HepG2 (cell line): ENCODE measurements around the gene RSPH4A. TPM values are rescaled to one million over a fixed set of nuclear protein-coding genes. Genes with fewer than 3 reads are reported as not detected.

ENCODE experiments used
- ATAC-seq: fragments of 200-7000 bp; cut with Tn5 transposase; 3 replicates; pipeline ENCODE4 v1.9.1; 2020; ENCODE audit warnings: mild to moderate bottlenecking, moderate library complexity
- BruUV-seq: library from RNA; stranded (reverse); fragments of 400-500 nt; replicated peaks from 2 replicates; lab custom pipeline; 2021; lab: Mats Ljungman, UMichigan
- CTCF ChIA-PET: fragments of 300-600 bp; formaldehyde crosslinking; extraction: SDS; loops from one replicate; lab custom pipeline; 2021; ENCODE audit warnings: low total read pairs, inconsistent platforms, low intra/inter-chr PET ratio; lab: Yijun Ruan, JAX
- POLR2A ChIA-PET: fragments of 350-600 bp; sonication (Branson Sonifier 250); formaldehyde crosslinking; loops from one replicate; lab custom pipeline; 2020; ENCODE audit warnings: antibody characterized with exemption, inconsistent platforms; lab: Yijun Ruan, JAX
- DNase-seq: peaks from one replicate; pipeline ENCODE4 v3.0.0-alpha.2; 2015; ENCODE audit warnings: low spot score
- FAIRE-seq: peaks from 3 replicates; lab custom pipeline; 2011; peaks lifted over from hg19 to GRCh38; lab: Jason Lieb, UNC
- H2AFZ ChIP-seq: one replicate; pipeline ENCODE4 v1.6.1; 2011; ENCODE audit warnings: low read length, inconsistent platforms
- H3K27ac ChIP-seq: fragments of 300-600 bp; 3 replicates; pipeline ENCODE4 v1.8.0; 2011; ENCODE audit warnings: mixed run types, mild to moderate bottlenecking, mixed read lengths, low read length, inconsistent platforms; ENCODE audit not compliant: insufficient read depth; ENCODE audit errors: extremely low read length
- H3K27me3 ChIP-seq, 2 experiments: fragments of 200-600 bp in 1 of 2; 2 replicates in 1 of 2; 3 replicates in 1 of 2; pipeline versions ENCODE4 v1.6.0 to v1.8.0; 2011; ENCODE audit warnings: low read length in 2 of 2, mild to moderate bottlenecking in 2 of 2, moderate library complexity in 2 of 2, inconsistent platforms in 1 of 2; ENCODE audit not compliant: insufficient read depth in 2 of 2, control insufficient read depth in 1 of 2
- H3K36me3 ChIP-seq, 2 experiments: fragments of 200-600 bp in 1 of 2; replicated peaks in 1 of 2; 2 replicates in 1 of 2; 3 replicates in 1 of 2; pipeline versions ENCODE4 v1.5.1 to v1.8.0; 2011; ENCODE audit warnings: low read length in 2 of 2, inconsistent platforms in 1 of 2; ENCODE audit not compliant: insufficient read depth in 2 of 2, control insufficient read depth in 1 of 2
- H3K4me1 ChIP-seq: 2 replicates; pipeline ENCODE4 v1.5.1; 2012; ENCODE audit warnings: low read length, inconsistent platforms; ENCODE audit not compliant: insufficient read depth
- H3K4me2 ChIP-seq: 2 replicates; pipeline ENCODE4 v1.6.0; 2011; ENCODE audit warnings: low read depth, low read length, inconsistent platforms
- H3K4me3 ChIP-seq, 3 experiments: fragments of 200-600 bp in 1 of 3; sonication (generic), shearing (Covaris generic) in 1 of 3; replicated peaks in 1 of 3; 2 replicates each; pipeline ENCODE4 v1.5.1; 2011 to 2016; ENCODE audit warnings: low read length in 3 of 3, inconsistent platforms in 2 of 3, low read depth in 2 of 3, mild to moderate bottlenecking in 2 of 3, control low read depth in 1 of 3, mixed read lengths in 1 of 3; ENCODE audit not compliant: insufficient read depth in 1 of 3
- H3K79me2 ChIP-seq: one replicate; pipeline ENCODE4 v1.6.1; 2011; ENCODE audit warnings: low read length, inconsistent platforms; ENCODE audit not compliant: insufficient read depth
- H3K9ac ChIP-seq: 2 replicates; pipeline ENCODE4 v1.6.0; 2011; ENCODE audit warnings: mild to moderate bottlenecking, low read depth, low read length, inconsistent platforms; ENCODE audit not compliant: insufficient read depth
- H3K9me3 ChIP-seq: 2 replicates; pipeline ENCODE4 v1.5.1; 2012; ENCODE audit warnings: mild to moderate bottlenecking, low read length
- H4K20me1 ChIP-seq: 2 replicates; pipeline ENCODE4 v1.6.0; 2011; ENCODE audit warnings: inconsistent platforms, mild to moderate bottlenecking, low read length, moderate library complexity; ENCODE audit not compliant: insufficient read depth
- ARNT2 ChIP-seq: sonication (generic); formaldehyde crosslinking; IDR thresholded peaks from 2 replicates; pipeline ENCODE4 v1.8.0; 2022; ENCODE audit warnings: mild to moderate bottlenecking, low read depth, missing genetic modification reagents, moderate library complexity
- GATAD2A ChIP-seq: IDR thresholded peaks from 2 replicates; pipeline ENCODE4 v1.6.1; 2016
- GPN1 ChIP-seq: sonication (generic); formaldehyde crosslinking; IDR thresholded peaks from 2 replicates; pipeline ENCODE4 v1.5.1; 2020; ENCODE audit warnings: missing genetic modification reagents, borderline replicate concordance
- KAT2B ChIP-seq: fragments of 150-350 bp; IDR thresholded peaks from 2 replicates; pipeline ENCODE4 v1.6.1; 2014; ENCODE audit warnings: low read depth, low read length, borderline replicate concordance
- KDM4B ChIP-seq: sonication (generic); formaldehyde crosslinking; IDR thresholded peaks from 2 replicates; pipeline ENCODE4 v1.4.0; 2020; ENCODE audit warnings: missing genetic modification reagents
- MATR3 ChIP-seq: sonication (generic); formaldehyde crosslinking; IDR thresholded peaks from 2 replicates; pipeline ENCODE4 v1.4.0; 2020; ENCODE audit warnings: missing genetic modification reagents
- RFXAP ChIP-seq: sonication (generic); formaldehyde crosslinking; IDR thresholded peaks from 2 replicates; pipeline ENCODE4 v1.4.0; 2020; ENCODE audit warnings: missing genetic modification reagents, borderline replicate concordance
- THAP8 ChIP-seq: sonication (generic); formaldehyde crosslinking; IDR thresholded peaks from 2 replicates; pipeline ENCODE4 v1.5.1; 2020; ENCODE audit warnings: missing genetic modification reagents, mild to moderate bottlenecking, borderline replicate concordance
- TRAFD1 ChIP-seq: sonication (generic); formaldehyde crosslinking; IDR thresholded peaks from 2 replicates; pipeline ENCODE4 v1.5.1; 2020; ENCODE audit warnings: missing genetic modification reagents, mild to moderate bottlenecking, borderline replicate concordance
- XBP1 ChIP-seq: sonication (generic); formaldehyde crosslinking; IDR thresholded peaks from 2 replicates; pipeline ENCODE4 v1.5.0; 2020; ENCODE audit warnings: missing genetic modification reagents
- ZBTB33 ChIP-seq: sonication (generic); formaldehyde crosslinking; IDR thresholded peaks from 2 replicates; pipeline ENCODE4 v1.4.0; 2020; ENCODE audit warnings: missing genetic modification reagents
- ZNF552 ChIP-seq: sonication (generic); formaldehyde crosslinking; IDR thresholded peaks from 2 replicates; pipeline ENCODE4 v1.9.0; 2022; ENCODE audit warnings: missing genetic modification reagents, mild to moderate bottlenecking, borderline replicate concordance
- ZNF761 ChIP-seq: sonication (generic); formaldehyde crosslinking; conservative IDR thresholded peaks from 2 replicates; pipeline ENCODE4 v1.4.0; 2020; ENCODE audit warnings: mild to moderate bottlenecking, missing genetic modification reagents
- ZNF777 ChIP-seq: sonication (generic); formaldehyde crosslinking; IDR thresholded peaks from 2 replicates; pipeline ENCODE4 v1.4.0; 2020; ENCODE audit warnings: missing genetic modification reagents
- ZNF790 ChIP-seq: sonication (generic); formaldehyde crosslinking; IDR thresholded peaks from 2 replicates; pipeline ENCODE4 v1.8.0; 2022; ENCODE audit warnings: missing genetic modification reagents, mild to moderate bottlenecking, borderline replicate concordance
- in situ Hi-C: cut with HindIII; loops from 2 replicates; pipeline ENCODE4 v1.10.0; 2017; ENCODE audit warnings: low pct_unique_long_range_greater_than_20kb; ENCODE audit not compliant: extremely low pct_ligation_motif_present
- intact Hi-C: fragments of 100-400 bp; cut with micrococcal nuclease; formaldehyde crosslinking; loops from one replicate; pipeline ENCODE4 v1.10.0; 2022; ENCODE audit not compliant: unreplicated experiment
- polyA plus RNA-seq, 8 experiments: library from polyadenylated mRNA; depleted of rRNA in 3 of 8; stranded (reverse) in 7 of 8; unstranded in 1 of 8; fragments of >200 nt; fragmentation: Illumina TruSeq in 4 of 8; extraction: Trizol in 4 of 8; gene quantifications; 2 replicates each; pipeline versions ENCODE4 v1.2.1 to v1.2.3, GENCODE V29; 2011 to 2016; ENCODE audit warnings: low read depth in 4 of 8, missing spikeins in 1 of 8, mixed read lengths in 1 of 8; ENCODE audit not compliant: insufficient read depth in 1 of 8
- total RNA-seq, 5 experiments: library from RNA; depleted of rRNA; stranded (reverse); fragments of >200 nt; fragmentation: Illumina TruSeq; extraction: Trizol; gene quantifications; 2 replicates each; pipeline ENCODE4 v1.2.3, GENCODE V29; 2016; ENCODE audit warnings: low read depth in 1 of 5
- TF ChIP-seq, protein P1 (sequence below): sonication (generic); IDR thresholded peaks from 2 replicates; pipeline ENCODE4 v1.6.1; 2016; ENCODE audit warnings: low read depth, borderline replicate concordance
- TF ChIP-seq, protein P2 (sequence below): conservative IDR thresholded peaks from 2 replicates; pipeline ENCODE4 v1.6.1; 2018; ENCODE audit warnings: missing genetic modification reagents

The RSPH4A gene
- total and polyA plus RNA-seq, 2 of the 13 experiments (the other 11 are each of a cell fraction or from before 2014, with no cell fraction given): 0.24 to 0.40 TPM

DNA sequence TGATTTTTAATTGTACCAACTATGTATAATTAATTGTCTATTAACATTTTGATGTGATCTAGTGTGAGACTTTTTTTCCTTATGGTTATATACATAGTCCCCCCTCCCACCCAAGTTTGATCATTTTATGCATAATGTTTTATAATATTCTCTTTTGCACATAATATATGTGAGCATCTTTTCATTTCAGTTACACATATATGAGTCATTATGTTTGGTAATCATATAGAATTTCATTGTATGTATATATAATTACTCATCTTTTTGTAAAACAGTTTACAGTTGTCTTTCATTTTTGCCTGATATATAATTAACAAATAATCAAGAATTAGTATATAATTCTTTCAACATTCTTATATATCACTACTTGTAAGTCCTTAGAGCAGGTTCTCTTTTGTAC lies 30.0 kb upstream of the RSPH4A start:
- CTCF ChIA-PET: no interaction called here
- no peaks in the 10 kb centered on the region for H3K79me2 ChIP-seq
- H4K20me1 ChIP-seq: no peaks in the 10 kb centered on the region
- DNase-seq (no peak), ATAC-seq (no peak), FAIRE-seq (no peak)
- no peaks in the 10 kb centered on the region for H3K4me1 ChIP-seq
- no peak overlapping the region for H3K9ac ChIP-seq
- POLR2A ChIA-PET: no interaction called here
- no peak overlapping the region for H2AFZ ChIP-seq
- H3K27me3 ChIP-seq: no peaks in the 10 kb centered on the region
- no peak overlapping the region for H3K4me2 ChIP-seq
- H3K36me3 ChIP-seq: peaks cover 8 to 50% of the 10 kb centered on the region in 2 experiments
- intact Hi-C loops: no loop called here
- H3K4me3 ChIP-seq: no peak overlapping the region
- TF ChIP-seq TRAFD1 (CRISPR knock-in tag) (no peak), ZNF777 (CRISPR knock-in tag) (no peak), ZNF761 (no peak), ZBTB33 (CRISPR knock-in tag) (no peak), ARNT2 (CRISPR knock-in tag) (no peak), ZNF552 (no peak), THAP8 (no peak), GPN1 (no peak), GATAD2A (CRISPR knock-in tag) (no peak), MATR3 (no peak), RFXAP (no peak), KDM4B (CRISPR knock-in tag) (no peak), KAT2B (no peak), XBP1 (CRISPR knock-in tag) (no peak), ZNF790 (CRISPR knock-in tag) (no peak)
- TF ChIP-seq, protein P1, sequence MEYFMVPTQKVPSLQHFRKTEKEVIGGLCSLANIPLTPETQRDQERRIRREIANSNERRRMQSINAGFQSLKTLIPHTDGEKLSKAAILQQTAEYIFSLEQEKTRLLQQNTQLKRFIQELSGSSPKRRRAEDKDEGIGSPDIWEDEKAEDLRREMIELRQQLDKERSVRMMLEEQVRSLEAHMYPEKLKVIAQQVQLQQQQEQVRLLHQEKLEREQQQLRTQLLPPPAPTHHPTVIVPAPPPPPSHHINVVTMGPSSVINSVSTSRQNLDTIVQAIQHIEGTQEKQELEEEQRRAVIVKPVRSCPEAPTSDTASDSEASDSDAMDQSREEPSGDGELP: no peak
- TF ChIP-seq, protein P2, sequence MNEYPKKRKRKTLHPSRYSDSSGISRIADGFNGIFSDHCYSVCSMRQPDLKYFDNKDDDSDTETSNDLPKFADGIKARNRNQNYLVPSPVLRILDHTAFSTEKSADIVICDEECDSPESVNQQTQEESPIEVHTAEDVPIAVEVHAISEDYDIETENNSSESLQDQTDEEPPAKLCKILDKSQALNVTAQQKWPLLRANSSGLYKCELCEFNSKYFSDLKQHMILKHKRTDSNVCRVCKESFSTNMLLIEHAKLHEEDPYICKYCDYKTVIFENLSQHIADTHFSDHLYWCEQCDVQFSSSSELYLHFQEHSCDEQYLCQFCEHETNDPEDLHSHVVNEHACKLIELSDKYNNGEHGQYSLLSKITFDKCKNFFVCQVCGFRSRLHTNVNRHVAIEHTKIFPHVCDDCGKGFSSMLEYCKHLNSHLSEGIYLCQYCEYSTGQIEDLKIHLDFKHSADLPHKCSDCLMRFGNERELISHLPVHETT: no peak
- no peaks in the 10 kb centered on the region for H3K9me3 ChIP-seq
- BruUV-seq: no TSS peak
- H3K27ac ChIP-seq: no peak overlapping the region
- in situ Hi-C loops: no loop called here
